Measurements from ENCODE around the gene ZNF283. TPM values are rescaled to one million over a fixed set of nuclear protein-coding genes. Genes with fewer than 3 reads are reported as not detected.

Gene ZNF283
- total RNA-seq = 1 to 10 TPM; 6.8 to 7.7 TPM

DNA sequence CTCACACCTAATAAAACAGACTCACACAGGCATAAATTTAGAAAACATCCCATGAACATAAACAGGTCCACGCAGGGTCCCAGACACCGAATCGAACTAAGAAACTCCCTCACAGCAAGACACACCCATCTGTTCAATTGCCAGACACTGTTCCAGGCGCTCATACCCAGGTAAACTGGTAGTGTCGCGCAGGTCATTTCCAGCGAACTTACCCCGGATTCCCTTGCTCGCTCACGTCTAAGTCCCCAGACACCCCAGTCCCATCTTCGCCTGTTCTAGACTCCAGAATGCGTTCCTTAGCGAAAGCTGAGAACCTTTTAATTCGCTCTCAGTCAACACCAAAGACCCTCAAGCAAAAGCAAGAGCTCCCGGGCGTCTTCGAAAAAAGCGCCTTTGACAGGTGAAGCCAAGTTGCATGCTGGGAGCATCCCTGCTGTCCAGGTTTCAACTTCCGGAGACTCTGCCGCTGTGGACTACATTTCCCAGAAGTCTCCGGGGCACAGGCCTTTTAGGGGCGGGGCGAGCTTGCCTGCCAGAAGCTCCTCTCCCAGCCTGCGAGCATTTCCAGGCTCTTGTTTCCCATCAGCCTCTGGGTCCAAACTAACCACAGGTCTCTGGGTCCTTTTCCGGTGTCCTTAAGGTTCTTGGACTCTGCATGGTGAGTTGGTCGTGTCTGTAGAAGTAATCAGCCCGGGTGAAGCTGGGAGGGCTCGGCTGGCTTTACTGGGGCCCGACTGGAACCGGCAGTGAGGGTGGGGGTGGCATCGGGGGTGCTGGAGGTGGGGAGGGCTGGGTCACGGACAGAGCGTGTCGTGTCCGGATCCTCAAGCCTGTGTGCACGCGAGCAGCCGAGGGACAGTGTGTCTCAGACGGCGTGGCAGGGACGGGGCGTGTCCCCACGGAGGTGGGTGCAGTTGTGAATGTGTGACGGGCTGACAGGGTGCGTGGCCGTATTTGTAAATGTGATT is at the start of gene ZNF283:
ZNF283 (plus strand) TSS at position 535 of the 968 bp plus-strand sequence. CDS start 6,184 bp downstream, outside the sequence.
- Mint-ChIP-seq H3K4me3 (peak within 1 kb of the TSS; percentile 88), H3K27me3 (ENCODE audit: low read depth) (no peaks in the 10 kb centered on the region), H3K36me3 (ENCODE audit: low read depth) (peaks cover 27% of the 10 kb centered on the region), H3K27ac (peak within 1 kb of the TSS; percentile 75), H3K9me3 (peaks cover 11% of the 10 kb centered on the region), H3K4me1 (ENCODE audit: low read depth) (peaks cover 17% of the 10 kb centered on the region)
- DNase-seq = peak; percentile 92
- CTCF ChIA-PET = interaction anchor here (0.7 kb wide), 1 partner anchor 12 kb away, joined by 4 read pairs; no protein-coding TSS in a partner anchor
- intact Hi-C loops (cut with micrococcal nuclease) = loop anchor here (1.0 to 5.0 kb wide), 7 partner anchors 74 to 385 kb away; partner anchors contain the start of genes ZNF224, ZNF227, ZNF230 and ZNF284

DNA sequence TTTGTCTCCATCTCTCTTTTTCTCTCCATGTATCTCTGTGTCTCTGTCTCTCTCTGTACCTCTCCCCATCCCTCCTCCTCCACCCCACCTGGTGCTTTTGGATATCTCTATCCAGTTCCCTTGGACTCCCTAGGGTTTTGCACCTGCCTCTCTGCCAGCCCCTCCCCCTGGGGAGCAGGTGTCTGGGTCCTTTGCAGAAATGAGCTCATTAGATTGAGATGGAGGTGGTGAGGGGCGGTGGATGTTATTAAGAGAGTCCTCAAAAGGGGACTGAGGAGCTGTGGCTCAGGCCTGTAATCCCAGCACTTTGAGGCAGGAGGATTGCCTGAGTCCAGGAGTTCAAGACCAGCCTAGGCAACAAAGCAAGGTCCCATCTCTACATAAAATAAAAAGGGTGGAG is 48.5 kb upstream of the ZNF283 start:
- peak overlapping the region; percentile 94 for H3K27ac Mint-ChIP-seq
- peak; percentile 25 for DNase-seq
- peaks cover 70% of the 10 kb centered on the region for H3K4me1 Mint-ChIP-seq (ENCODE audit: low read depth)
- H3K4me3 Mint-ChIP-seq = peak overlapping the region; percentile 76
- no peaks in the 10 kb centered on the region for H3K9me3 Mint-ChIP-seq
- peaks cover 46% of the 10 kb centered on the region for H3K36me3 Mint-ChIP-seq (ENCODE audit: low read depth)
- no peaks in the 10 kb centered on the region for H3K27me3 Mint-ChIP-seq (ENCODE audit: low read depth)
- intact Hi-C loops (cut with micrococcal nuclease) = no loop called here
- CTCF ChIA-PET = interaction anchor here (0.8 to 7.7 kb wide), 6 partner anchors 13 to 184 kb away, joined by 3 to 113 read pairs (median 9); no protein-coding TSS in a partner anchor

DNA sequence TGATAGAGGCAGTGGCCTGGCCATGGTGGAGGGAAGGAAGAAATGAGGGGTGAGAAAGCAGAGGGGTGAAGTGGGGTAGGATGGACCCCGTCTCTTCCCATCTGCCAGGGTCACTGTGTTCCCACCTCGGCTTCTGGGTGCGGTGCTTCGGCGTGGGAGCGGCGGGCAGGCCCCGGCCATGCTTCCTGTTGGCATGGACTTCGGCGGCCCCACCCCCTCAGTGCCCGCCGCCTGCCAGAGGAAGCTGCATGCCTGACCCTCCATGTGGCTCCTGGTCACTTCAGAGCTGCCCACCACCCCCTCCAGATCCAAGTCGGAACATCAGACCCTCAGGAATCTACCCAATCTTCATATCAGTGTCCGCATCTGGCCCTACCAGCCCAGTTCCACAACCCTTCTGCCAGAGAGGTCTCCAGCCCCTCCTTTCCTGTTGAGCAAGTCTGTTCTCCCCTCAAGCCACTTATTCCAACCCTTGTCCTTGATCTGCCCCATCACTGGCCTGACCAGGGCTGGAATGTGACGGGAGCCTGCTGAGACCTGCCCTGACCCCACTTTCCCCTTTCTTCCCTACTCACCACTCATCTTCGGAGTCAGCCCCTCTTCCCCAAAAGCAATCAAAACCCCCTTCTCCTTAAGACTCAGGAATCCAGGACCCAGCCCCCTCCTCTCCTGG is 47.8 kb upstream of the ZNF283 start:
- Mint-ChIP-seq H3K4me3 (peak overlapping the region; percentile 76), H3K9me3 (no peaks in the 10 kb centered on the region), H3K4me1 (ENCODE audit: low read depth) (peaks cover 76% of the 10 kb centered on the region), H3K27ac (peak overlapping the region; percentile 94), H3K27me3 (ENCODE audit: low read depth) (no peaks in the 10 kb centered on the region), H3K36me3 (ENCODE audit: low read depth) (peaks cover 43% of the 10 kb centered on the region)
- intact Hi-C loops (cut with micrococcal nuclease) = no loop called here
- CTCF ChIA-PET = interaction anchor here (0.8 to 7.7 kb wide), 6 partner anchors 14 to 111 kb away, joined by 3 to 113 read pairs (median 13); no protein-coding TSS in a partner anchor
- DNase-seq = no peak

DNA sequence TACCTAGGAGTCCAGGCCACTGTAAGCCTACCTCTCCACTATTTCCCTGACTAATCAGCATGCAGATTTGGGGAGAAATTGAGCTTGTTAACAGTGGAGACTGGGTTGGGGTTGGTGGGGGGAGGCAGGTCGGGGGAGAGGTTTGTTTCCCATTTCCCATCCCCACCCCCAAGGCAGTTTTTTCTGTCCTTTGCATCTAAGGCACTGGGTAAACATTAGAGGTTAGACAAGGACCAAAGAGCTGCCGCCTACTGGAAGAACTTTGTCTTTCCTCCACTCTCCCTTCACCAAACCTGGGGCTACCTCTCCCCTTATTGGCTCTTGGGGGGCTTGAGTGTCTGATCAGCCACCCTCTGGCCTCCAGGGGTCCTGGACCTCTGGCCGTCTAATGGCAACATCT is 47.3 kb upstream of the ZNF283 start:
- H3K36me3 Mint-ChIP-seq (ENCODE audit: low read depth) = peaks cover 41% of the 10 kb centered on the region

DNA sequence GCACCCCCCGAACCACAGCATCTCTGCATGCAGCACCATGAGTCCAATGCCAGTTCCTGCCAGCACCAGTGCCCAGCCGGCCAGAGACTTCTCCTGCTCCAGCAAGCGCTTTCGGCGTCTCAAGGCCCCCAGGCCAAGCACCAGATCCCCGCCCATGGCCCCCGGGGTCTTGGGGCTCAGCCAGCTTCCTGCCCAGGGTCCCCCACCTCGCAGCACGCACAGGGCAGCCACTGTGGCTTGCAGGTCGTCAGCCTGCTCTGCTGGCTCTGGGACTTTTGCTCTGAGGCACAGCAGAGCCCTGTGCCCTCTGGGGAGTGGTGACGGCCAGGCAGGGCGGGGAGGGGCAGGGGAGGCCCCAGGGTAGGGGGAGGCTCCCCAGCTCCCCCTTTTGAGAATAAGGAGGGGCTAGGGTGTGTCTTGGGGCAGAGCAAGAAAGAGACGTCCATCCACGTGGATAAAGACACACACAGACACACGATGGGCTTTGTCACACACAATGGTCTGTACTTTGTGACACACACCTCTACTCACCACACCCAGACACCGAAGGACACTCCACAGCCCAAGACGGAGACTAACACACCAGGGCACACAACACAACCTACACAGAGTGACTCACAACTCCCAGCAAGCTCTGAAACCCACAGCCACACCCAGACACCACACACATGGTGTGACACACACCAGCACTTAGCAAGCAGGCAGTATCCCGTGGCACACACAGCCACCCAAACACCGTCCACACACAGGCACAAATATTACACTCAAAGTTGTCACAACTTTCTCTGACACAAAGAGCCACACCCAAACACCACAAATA is 46.2 kb upstream of the ZNF283 start, which contains the start of gene KCNN4:
KCNN4 (minus strand) TSS at position 268 of the 820 bp plus-strand sequence; CDS start at position 156, 112 bp downstream.
- peak within 1 kb of the TSS; percentile 76 for H3K4me3 Mint-ChIP-seq
- intact Hi-C loops (cut with micrococcal nuclease) = loop anchor here (1.0 to 10.0 kb wide), 7 partner anchors 16 to 316 kb away; partner anchors contain the start of genes ETHE1, LYPD3 and SMG9
- peak within 1 kb of the TSS; percentile 94 for H3K27ac Mint-ChIP-seq
- CTCF ChIA-PET = interaction anchor here (1.4 to 7.7 kb wide), 4 partner anchors 15 to 35 kb away, joined by 4 to 113 read pairs (median 10); no protein-coding TSS in a partner anchor
- DNase-seq = peak; percentile 90
- peaks cover 74% of the 10 kb centered on the region for H3K4me1 Mint-ChIP-seq (ENCODE audit: low read depth)
- H3K36me3 Mint-ChIP-seq (ENCODE audit: low read depth) = peaks cover 30% of the 10 kb centered on the region
- no peaks in the 10 kb centered on the region for H3K27me3 Mint-ChIP-seq (ENCODE audit: low read depth)
- H3K9me3 Mint-ChIP-seq = no peaks in the 10 kb centered on the region

More for the DNA sequence above, 47.3 kb upstream of the ZNF283 start:
- Mint-ChIP-seq H3K9me3 (no peaks in the 10 kb centered on the region), H3K4me3 (peak overlapping the region; percentile 76), H3K27me3 (ENCODE audit: low read depth) (no peaks in the 10 kb centered on the region), H3K27ac (peak overlapping the region; percentile 94), H3K4me1 (ENCODE audit: low read depth) (peaks cover 79% of the 10 kb centered on the region)
- intact Hi-C loops (cut with micrococcal nuclease) = loop anchor here (1.0 to 10.0 kb wide), 4 partner anchors 35 to 315 kb away; partner anchors contain the start of genes ETHE1 and LYPD3
- CTCF ChIA-PET = interaction anchor here (0.9 to 7.7 kb wide), 5 partner anchors 14 to 111 kb away, joined by 3 to 113 read pairs (median 13); no protein-coding TSS in a partner anchor
- DNase-seq = peak; percentile 62

DNA sequence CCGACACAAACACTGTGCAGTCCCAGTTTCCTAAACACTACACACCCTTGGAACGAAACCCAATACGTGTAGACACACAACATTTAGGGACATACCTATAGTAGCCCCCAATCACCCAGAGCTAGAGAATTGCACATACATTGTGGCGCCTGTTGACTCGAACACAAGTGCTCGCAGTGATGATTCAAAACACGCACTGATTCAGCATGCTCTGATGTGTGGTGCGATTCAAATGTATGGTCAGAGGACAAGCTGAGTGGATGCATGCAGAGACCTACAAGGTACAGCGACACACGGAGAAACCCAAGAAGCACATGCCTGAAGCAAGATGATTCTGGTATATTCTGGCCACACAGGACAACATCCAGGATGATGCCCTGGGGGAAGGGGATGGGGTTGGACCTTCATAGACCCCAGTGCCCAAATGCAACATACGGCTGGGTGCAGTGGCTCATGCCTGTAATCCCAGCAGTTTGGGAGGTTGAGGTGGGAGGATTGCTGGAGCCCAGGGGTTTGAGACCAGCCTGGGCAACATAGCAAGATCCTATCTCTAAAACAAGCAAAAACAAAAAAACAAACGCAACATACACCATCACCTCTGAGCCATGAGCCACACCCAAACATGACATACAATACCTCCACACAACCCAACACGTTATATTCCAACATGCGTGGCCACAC is 45.4 kb upstream of the ZNF283 start:
- H3K9me3 Mint-ChIP-seq = no peaks in the 10 kb centered on the region
- H3K4me1 Mint-ChIP-seq (ENCODE audit: low read depth) = peaks cover 66% of the 10 kb centered on the region
- DNase-seq = peak; percentile 62
- intact Hi-C loops (cut with micrococcal nuclease) = loop anchor here (1.0 to 10.0 kb wide), 6 partner anchors 16 to 317 kb away; partner anchors contain the start of genes ETHE1, LYPD3 and SMG9
- no peaks in the 10 kb centered on the region for H3K27me3 Mint-ChIP-seq (ENCODE audit: low read depth)
- peak overlapping the region; percentile 76 for H3K4me3 Mint-ChIP-seq
- H3K36me3 Mint-ChIP-seq (ENCODE audit: low read depth) = peaks cover 25% of the 10 kb centered on the region
- H3K27ac Mint-ChIP-seq = peak overlapping the region; percentile 94
- CTCF ChIA-PET = interaction anchor here (1.4 to 7.7 kb wide), 4 partner anchors 16 to 36 kb away, joined by 4 to 113 read pairs (median 10); no protein-coding TSS in a partner anchor

DNA sequence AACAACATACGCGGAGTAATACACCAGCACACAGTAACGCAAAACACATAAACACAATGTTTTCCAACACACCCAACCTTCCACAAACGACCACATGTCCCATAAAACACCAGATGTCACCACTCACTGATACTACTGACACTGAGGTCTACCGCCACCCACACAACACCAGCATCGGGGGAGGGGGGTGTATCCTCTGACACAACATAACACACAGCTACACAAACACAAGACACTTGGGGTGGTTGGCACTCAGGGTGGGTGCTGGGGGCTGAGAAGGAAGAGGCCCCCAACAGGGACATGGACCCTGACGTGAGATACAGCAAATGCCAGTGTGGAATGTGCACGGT is 44.8 kb upstream of the ZNF283 start:
- H3K9me3 Mint-ChIP-seq = no peaks in the 10 kb centered on the region
- H3K27me3 Mint-ChIP-seq (ENCODE audit: low read depth) = no peaks in the 10 kb centered on the region
- H3K4me3 Mint-ChIP-seq = no peak overlapping the region
- intact Hi-C loops (cut with micrococcal nuclease) = loop anchor here (5.0 to 10.0 kb wide), 2 partner anchors 255 to 317 kb away; partner anchors contain the start of genes ETHE1 and LYPD3
- CTCF ChIA-PET = interaction anchor here (1.1 to 7.7 kb wide), 3 partner anchors 15 to 37 kb away, joined by 3 to 113 read pairs (median 13); no protein-coding TSS in a partner anchor
- H3K36me3 Mint-ChIP-seq (ENCODE audit: low read depth) = peaks cover 21% of the 10 kb centered on the region
- DNase-seq = no peak
- H3K27ac Mint-ChIP-seq = peak overlapping the region; percentile 46
- H3K4me1 Mint-ChIP-seq (ENCODE audit: low read depth) = peaks cover 60% of the 10 kb centered on the region

DNA sequence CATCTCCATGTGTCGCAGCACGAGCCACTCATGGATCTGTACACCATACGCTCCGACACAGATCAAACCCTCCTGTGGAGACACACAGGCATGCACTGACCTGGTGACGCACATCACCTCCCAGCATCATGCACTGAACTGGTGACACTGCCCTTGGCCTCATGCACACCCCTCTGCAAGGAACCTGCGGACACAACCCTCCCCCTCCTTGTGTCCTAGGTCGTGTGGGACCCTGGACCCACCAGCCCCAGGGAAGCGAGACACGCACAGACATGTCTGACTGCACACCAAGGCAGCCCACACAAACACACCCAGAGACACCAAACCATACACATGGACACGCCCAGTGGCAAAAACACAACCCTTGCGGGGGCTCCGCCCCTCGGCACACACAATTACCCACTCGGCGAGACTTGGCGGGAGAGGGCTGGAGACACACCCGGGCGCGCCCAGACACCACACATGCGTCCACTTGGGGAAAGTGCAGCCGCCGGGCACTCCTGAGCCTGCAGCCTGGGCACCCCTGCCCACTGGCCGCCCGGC is 44.4 kb upstream of the ZNF283 start:
- intact Hi-C loops (cut with micrococcal nuclease) = loop anchor here (5.0 to 10.0 kb wide), 2 partner anchors 255 to 318 kb away; partner anchors contain the start of genes ETHE1 and LYPD3
- H3K4me1 Mint-ChIP-seq (ENCODE audit: low read depth) = peaks cover 58% of the 10 kb centered on the region
- H3K4me3 Mint-ChIP-seq = no peak overlapping the region

DNA sequence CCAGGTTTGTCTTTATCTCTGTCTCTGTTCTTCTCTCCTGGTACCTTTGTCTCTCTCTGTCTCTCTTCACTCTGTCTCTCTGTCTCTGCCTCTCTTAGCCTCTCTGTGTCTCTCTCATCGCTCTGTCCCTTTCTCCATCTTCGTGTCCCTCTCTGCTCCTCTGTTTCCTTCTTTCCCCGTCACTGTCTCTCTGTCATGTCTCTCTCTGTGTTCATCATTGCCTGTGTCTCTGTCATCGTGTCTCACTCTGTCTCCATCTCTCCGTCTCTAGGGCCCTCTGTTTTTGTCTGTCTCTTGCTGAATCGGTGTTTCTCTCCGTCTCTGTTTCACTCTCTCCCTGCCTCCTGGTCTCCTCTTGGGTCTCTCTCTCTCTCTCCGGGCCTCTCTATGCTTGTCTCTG is 43.5 kb upstream of the ZNF283 start:
- Mint-ChIP-seq H3K4me1 (ENCODE audit: low read depth) (peaks cover 50% of the 10 kb centered on the region), H3K27me3 (ENCODE audit: low read depth) (no peaks in the 10 kb centered on the region), H3K27ac (peak overlapping the region; percentile 95), H3K4me3 (peak overlapping the region; percentile 66), H3K9me3 (no peaks in the 10 kb centered on the region), H3K36me3 (ENCODE audit: low read depth) (peaks cover 14% of the 10 kb centered on the region)
- CTCF ChIA-PET = interaction anchor here (2.3 kb wide), 1 partner anchor 38 kb away, joined by 29 read pairs; no protein-coding TSS in a partner anchor
- no peak for DNase-seq
- intact Hi-C loops (cut with micrococcal nuclease) = loop anchor here (2.0 to 10.0 kb wide), 3 partner anchors 209 to 319 kb away; partner anchors contain the start of genes ETHE1, LYPD3, PINLYP and XRCC1

More for the DNA sequence above, 44.4 kb upstream of the ZNF283 start:
- H3K27ac Mint-ChIP-seq = peak overlapping the region; percentile 46
- peaks cover 20% of the 10 kb centered on the region for H3K36me3 Mint-ChIP-seq (ENCODE audit: low read depth)
- DNase-seq = peak; percentile 27
- no peaks in the 10 kb centered on the region for H3K9me3 Mint-ChIP-seq
- CTCF ChIA-PET = interaction anchor here (1.1 kb wide), 1 partner anchor 15 kb away, joined by 3 read pairs; no protein-coding TSS in a partner anchor
- H3K27me3 Mint-ChIP-seq (ENCODE audit: low read depth) = no peaks in the 10 kb centered on the region

All from activated naive CD4-positive, alpha-beta T cell treated with anti-CD3 and anti-CD28 coated beads for 36 hours (primary cell).